ENCODE measurements around the gene C4orf50.

- TF ChIP-seq CTCF (conservative IDR thresholded peaks at IDR 0.05; ENCODE audit: low read length) (no peak), EZH2phosphoT487 (IDR thresholded peaks at IDR 0.05; ENCODE audit: borderline replicate concordance) (no peak)
Observed at GRCh38 chr4:5921101-5921980, 96.9 kb downstream of the C4orf50 start.

Measured in Loucy (cell line).